ENCODE results near the gene ZNF708. TPM values are rescaled to one million over a fixed set of nuclear protein-coding genes. Genes with fewer than 3 reads are reported as not detected.
A peak's percentile ranks its signal among the peaks of the same experiment; 100 is the strongest.
"Not testable (repeated sequence)": the region's sequence is repeated elsewhere in the genome, so short reads cannot be mapped to it uniquely, and the experiment has no call there.

The ZNF708 gene
- 4.9 and 7.0 TPM in 2 replicates for total RNA-seq (2014; rRNA removed)
- 1.7 TPM for polyA plus RNA-seq (2012)

DNA sequence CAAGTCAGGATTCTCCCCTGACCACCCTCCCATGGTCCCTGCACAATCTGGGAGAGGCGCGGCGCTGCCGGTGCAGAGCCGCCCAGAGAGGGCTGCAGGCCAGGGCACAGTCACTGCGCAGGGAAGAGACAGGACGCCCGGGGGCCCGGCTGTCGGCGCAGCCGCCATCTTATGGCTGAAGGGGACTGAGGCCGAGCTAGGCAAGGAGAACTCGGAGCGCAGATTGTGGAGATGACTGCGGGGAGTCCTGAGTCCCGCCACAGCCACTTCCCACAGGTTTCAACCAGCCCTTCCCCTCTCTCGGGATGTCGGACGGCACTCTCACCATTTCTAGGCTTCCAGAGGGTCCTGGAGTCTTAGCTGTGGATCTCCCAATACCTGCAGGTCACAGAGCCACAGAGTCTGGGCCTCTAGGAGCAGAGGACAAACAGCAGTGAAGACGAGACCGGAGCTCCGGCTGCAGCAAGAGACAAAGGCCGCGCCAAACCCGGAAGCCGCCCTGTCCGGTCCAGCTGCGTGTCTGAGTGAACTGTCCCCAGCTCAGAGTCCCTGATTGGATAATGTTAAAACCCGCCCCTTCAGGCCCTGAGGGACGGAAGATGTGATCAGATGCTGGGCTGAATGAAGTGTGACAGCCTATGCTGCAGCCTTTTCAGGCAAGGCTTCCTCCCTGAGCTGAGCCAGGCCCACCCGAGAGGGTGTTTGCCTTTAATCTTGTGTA, at the start of gene ZNF708:
ZNF708 (minus strand) TSS at position 526 of the 721 bp plus-strand sequence; CDS start at position 328, 198 bp downstream.
- DNase-seq (ENCODE audit: low read depth) = peak; percentile 94

DNA sequence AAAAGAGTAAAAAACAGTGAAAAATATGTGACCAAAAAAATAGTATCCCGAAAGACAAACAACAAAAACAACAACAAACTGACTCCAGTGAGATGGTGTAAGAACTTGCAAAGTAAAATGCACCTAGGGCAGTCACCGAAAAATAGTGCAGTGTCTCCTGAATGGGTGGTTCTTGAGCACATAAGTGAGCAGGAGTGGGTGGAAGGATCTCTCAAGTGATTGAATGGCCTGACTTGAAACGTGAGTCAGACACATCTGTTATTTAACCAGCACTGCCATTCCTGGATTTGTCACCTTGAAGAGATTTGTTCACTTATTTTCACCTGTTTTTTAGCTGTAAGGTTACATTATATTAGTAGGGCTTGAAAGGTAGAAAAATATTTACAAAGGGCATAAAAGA, 33.1 kb upstream of the ZNF708 start:
- DNase-seq (ENCODE audit: low read depth) = no peak

GRCh38 chr19:21358768-21359451, 29.7 kb upstream of the ZNF708 start, which contains the start of gene ZNF738:
Gene ZNF738, plus strand, starts transcription at chr19:21359000. Its CDS starts 141 bp downstream, at chr19:21359141.
- peak; percentile 96 for DNase-seq (ENCODE audit: low read depth)

DNA sequence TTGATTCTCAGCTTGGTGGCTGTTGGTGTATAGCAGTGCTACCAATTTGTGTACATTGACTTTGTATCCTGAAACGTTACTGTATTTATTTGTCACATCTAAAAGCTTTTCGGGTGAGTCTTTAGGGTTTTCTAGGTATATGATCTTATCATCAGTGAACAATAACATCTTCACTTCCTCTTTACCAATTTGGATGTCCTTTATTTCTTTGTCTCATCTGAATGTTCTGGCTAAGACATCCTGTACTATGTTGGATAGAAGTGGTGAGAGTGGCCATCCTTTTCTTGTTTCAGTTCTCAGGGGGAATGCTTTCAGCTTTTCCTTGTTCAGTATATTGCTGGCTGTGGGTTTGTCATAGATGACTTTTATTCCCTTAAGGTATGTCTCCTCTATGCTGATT, 23.6 kb upstream of the ZNF708 start:
- DNase-seq (ENCODE audit: low read depth) = no peak

GRCh38 chr19:21344841-21345240, 15.6 kb upstream of the ZNF708 start:
- not testable (repeated sequence) for DNase-seq (ENCODE audit: low read depth)

GRCh38 chr19:21335721-21336120, 6.5 kb upstream of the ZNF708 start:
- DNase-seq (ENCODE audit: low read depth) = no peak

DNA sequence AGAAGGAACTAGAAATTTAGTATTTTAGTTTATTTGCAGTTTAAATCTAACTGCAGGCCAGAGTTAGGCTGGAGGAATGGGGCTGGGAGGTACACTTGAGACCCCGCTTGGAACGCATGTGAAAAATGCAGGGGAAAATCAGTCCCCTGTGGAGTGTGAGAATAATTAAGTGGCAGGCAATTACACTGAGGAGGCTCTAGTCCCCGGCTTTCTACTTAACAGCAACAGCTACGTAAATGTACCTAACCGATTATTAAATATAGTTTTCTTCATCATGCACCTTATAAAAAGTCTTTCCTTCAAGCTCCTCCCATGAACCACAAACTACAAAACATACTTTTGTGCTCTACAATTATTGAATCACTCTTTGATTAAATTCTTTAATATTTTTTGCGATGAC, 804 bp downstream of the ZNF708 start:
- DNase-seq (ENCODE audit: low read depth) = no peak

GRCh38 chr19:21326169-21326568, 3.0 kb downstream of the ZNF708 start:
- no peak for DNase-seq (ENCODE audit: low read depth)

DNA sequence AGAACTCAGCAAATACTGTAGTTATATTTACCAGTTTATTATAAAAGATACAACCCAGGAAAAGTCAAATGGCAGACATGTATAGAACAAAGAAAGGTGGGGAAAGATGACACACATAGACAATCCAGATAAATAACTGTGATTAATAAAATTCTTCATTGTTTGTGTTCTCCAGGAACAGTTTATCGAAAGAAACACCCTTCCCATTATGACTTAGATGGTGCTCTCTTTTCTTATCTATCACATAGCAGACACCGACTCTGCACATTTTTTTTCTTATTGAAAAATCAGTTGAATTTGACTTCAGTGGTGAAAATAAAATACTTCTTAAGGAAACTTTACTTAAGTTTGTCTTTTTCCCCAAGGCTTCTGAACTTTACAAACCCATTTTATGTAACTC, 6.2 kb downstream of the ZNF708 start:
- no peak for DNase-seq (ENCODE audit: low read depth)

GRCh38 chr19:21322528-21322927, 6.7 kb downstream of the ZNF708 start:
- no peak for DNase-seq (ENCODE audit: low read depth)

- peak; percentile 29 for DNase-seq (ENCODE audit: low read depth)
Measured at GRCh38 chr19:21321996-21322395, 7.2 kb downstream of the ZNF708 start.

GRCh38 chr19:21321134-21321533, 8.1 kb downstream of the ZNF708 start:
- DNase-seq (ENCODE audit: low read depth) = peak; percentile 34

- DNase-seq (ENCODE audit: low read depth) = no peak
Measured at GRCh38 chr19:21317821-21318220, 11.4 kb downstream of the ZNF708 start.

GRCh38 chr19:21314676-21315075, 14.5 kb downstream of the ZNF708 start:
- peak; percentile 42 for DNase-seq (ENCODE audit: low read depth)

DNA sequence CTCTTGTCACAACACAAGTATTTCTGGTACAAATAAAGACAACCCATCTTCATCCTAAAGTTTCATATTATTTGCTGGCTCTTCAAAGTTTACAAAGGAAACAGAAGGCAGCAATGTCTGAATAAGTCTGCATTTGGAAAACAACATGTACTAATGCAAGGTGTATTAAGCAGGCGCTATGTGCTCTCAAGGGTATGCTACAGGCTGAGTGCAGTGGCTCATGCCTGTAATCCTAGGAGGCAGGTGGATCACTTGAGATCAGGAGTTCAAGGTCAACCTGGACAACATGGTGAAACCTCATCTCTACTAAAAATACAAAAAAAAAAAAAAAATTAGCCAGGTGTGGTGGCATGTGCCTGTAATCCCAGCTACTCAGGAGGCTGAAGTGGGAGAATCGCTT, 16.4 kb downstream of the ZNF708 start:
- DNase-seq (ENCODE audit: low read depth) = not testable (repeated sequence)

GRCh38 chr19:21308773-21309172, 20.4 kb downstream of the ZNF708 start:
- no peak for DNase-seq (ENCODE audit: low read depth)

DNA sequence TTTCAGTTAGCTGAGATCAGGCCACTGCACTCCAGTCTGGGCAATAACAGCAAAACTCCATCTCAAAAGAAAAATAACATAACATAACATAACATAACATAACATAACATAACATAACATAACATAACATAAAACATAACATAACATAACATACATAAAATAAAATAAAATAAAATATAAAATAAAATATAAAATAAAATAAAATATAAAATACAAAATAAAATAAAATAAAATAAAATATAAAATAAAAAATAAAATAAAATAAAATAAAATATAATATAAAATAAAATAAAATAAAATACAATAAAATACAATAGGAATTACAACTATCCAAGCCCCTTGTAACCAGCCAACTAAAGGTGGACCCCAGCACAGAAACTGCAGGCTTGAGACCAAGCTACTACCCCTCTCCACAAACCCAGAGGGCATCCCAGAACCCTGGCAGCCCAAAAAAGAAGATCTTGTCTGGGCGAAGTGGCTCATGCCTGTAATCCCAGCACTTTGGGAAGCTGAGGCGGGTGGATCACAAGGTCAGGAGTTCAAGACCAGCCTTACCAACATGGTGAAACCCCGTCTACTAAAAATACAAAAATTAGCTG, 22.2 kb downstream of the ZNF708 start:
- not testable (repeated sequence) for DNase-seq (ENCODE audit: low read depth)

- not testable (repeated sequence) for DNase-seq (ENCODE audit: low read depth)
Measured at GRCh38 chr19:21293768-21294167, 35.4 kb downstream of the ZNF708 start.

DNA sequence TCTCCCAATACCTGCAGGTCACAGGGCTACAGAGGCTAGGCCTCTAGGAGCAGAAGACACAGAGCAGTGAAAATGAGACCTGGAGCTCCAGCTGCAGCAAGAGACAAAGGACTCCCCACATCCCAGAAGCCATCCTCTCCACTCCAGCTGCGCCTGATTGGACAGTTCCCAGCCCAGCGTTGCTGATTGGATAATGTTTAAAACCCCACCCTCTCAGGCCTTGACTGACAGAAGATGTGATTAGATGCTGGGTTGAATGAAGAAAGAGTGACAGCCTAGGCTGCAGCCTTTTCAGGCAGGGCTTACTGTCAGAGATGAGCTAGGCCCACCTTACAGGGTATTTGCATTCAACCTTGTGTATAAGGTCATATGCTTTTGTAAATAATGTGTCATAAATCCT, 59.4 kb downstream of the ZNF708 start:
- DNase-seq (ENCODE audit: low read depth) = no peak

DNA sequence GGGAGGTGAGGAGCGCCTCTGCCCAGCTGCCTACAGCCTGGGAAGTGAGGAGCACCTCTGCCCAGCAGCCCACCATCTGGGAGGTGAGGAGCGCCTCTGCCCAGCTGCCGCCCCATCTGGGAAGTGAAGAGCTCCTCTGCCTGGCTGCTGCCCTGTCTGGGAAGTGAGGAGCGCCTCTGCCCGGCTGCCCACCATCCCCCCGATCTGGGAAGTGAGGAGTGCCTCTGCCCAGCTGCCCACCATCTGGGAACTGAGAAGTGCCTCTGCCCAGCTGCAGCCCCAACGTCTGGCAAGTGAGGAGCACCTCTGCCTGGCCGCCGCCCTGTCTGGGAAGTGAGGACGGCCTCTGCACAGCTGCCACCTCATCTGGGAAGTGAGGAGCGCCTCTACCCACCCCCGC, 64.3 kb downstream of the ZNF708 start:
- no peak for DNase-seq (ENCODE audit: low read depth)

DNA sequence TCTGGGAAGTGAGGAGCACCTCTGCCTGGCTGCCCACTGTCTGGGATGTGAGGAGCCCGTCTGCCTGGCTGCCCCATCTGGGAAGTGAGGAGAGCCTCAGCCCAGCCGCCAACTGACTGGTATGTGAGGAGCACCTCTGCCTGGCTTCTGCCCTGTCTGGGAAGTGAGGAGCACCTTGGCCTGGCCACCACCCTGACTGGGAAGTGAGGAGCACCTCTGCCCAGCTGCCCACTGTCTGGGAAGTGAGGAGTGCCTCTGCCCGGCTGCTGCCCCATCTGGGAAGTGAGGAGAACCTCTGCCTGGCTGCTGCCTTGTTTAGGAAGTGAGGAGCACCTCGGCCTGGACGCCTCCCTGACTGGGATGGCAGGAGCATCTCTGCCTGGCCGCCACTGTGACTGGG, 64.8 kb downstream of the ZNF708 start:
- DNase-seq (ENCODE audit: low read depth) = no peak

DNA sequence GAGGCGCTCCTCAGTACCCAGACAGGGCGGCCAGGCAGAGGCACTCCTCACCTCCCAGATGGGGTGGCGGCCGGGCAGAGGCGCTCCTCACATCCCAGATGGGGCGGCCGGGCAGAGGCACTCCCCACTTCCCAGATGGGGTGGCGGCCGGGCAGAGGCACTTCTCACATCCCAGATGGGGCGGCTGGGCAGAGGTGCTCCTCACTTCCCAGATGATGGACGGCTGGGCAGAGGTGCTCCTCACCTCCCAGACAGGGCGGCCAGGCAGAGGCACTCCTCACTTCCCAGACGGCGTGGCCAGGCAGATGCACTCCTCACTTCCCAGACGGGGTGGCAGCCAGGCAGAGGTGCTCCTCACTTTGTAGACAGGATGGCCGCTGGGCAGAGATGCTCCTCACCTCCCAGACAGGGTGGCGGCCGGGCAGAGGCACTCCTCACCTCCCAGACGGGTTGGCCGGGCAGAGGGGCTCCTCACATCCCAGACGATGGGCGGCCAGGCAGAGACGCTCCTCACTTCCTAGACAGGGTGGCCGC, 68.3 kb downstream of the ZNF708 start:
- not testable (repeated sequence) for DNase-seq (ENCODE audit: low read depth)

Data from LHCN-M2 (cell line).